ENCODE data around the gene FAM114A1.
A peak's percentile ranks its signal among the peaks of the same experiment; 100 is the strongest.
"Not testable (repeated sequence)": the region's sequence is repeated elsewhere in the genome, so short reads cannot be mapped to it uniquely, and the experiment has no call there.

The FAM114A1 gene

GRCh38 chr4:38904090-38904666 is 36.6 kb downstream of the FAM114A1 start:
- DNase-seq (ENCODE audit: low spot score): no peak

DNA sequence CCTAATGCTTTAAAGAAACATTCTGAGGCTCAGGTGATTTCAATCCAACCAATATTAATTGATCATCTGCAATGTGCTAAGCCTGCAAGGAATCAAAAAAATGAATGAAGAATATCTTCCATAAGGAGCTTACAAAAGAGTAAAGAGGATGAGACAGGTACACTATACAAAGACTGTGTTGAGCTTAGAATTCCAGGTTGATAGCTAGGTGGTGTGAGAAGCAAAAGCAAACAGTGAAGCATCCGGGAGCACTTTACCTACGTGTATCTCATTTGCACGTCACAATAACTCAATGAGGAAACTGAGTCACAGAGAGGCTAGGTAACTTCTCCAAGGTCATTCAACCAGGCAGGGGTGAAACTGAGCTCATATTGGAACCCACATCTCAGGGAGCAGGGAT is 37.1 kb downstream of the FAM114A1 start:
- DNase-seq (ENCODE audit: low spot score): no peak

DNA sequence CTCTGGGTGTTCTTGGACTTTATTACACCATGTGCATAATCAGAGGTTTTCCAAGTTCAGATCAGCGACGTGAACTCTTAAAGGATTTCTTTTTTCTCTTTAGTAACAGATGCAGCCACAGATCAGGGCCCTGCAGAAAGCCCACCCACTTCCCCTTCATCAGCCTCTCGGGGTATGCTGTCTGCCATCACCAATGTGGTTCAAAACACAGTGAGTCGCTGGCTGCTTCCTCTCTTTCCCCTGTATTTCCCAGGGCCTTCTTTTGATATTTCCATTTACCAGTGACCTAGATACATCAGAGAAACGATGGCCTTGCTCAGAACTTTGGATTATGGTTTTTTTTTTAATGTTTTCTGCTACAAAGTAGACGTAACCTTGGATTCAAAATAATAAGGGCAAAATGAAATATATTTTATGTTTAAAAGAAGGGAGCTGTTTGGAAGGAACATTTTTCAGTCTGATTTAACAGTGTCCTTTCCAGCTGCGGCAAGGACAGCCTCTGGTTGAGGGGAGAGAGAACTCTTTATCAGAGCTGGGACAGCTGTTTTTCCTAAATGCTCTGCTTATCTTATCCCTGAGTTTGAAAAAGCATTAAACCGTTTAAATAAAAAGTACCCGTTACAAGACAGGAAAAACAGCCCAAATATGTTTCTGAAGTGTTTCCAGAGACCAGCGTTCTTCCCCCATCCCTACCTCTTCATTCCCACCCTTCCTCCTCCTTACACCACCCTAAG is 38.2 kb downstream of the FAM114A1 start:
- DNase-seq (ENCODE audit: low spot score): no peak

- DNase-seq (ENCODE audit: low spot score): no peak
These were observed 40.2 kb downstream of the FAM114A1 start for GRCh38 chr4:38907696-38908270.

- no peak for DNase-seq (ENCODE audit: low spot score)
These were observed 41.4 kb downstream of the FAM114A1 start for GRCh38 chr4:38909015-38909414.

- no peak for DNase-seq (ENCODE audit: low spot score)
These were observed 43.7 kb downstream of the FAM114A1 start for GRCh38 chr4:38911257-38911656.

DNA sequence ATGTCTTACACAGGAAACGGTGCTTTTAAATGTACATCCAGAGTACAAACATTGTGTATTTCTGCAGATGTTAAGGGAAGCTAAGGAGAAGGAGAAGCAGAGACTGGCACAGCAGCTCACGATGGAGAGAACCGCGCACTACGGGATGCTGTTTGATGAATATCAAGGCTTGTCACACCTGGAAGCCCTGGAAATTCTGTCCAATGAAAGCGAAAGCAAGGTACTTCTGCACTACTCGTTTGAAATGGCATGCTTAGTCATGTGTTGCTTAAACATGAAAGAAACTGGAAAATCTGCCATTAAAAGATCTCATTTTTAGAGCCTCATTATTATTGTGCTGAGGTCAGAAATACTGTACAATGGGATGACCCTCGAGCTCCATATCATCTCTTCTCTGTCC is 47.2 kb downstream of the FAM114A1 start:
- DNase-seq (ENCODE audit: low spot score): no peak

GRCh38 chr4:38916267-38916666 is 48.7 kb downstream of the FAM114A1 start:
- not testable (repeated sequence) for DNase-seq (ENCODE audit: low spot score)

DNA sequence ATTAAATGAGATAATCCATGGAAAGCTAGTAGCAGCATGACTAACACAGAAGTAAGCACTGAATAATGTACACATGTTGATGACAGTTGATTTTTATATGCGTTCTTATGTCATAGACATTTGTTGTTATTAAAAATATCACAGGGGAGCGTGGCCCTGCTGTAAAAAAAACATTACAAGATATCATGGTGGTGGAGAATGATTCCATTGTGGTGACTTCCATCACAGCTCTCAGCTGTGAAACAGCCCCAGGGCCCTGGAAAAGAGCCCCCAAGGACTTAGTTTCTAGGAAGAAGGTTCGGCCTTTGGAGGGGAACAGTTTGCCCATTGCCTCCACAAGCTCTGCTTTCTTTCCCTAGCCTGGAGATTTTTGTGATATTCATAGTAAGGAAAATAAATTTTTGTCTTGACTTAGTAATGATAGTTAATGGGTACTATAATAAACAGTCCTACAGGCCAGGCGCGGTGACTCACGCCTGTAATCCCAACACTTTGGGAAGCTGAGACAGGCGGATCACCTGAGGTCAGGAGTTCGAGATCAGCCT is 49.9 kb downstream of the FAM114A1 start:
- peak; percentile 12 for DNase-seq (ENCODE audit: low spot score)

GRCh38 chr4:38919494-38919893 is 51.9 kb downstream of the FAM114A1 start:
- no peak for DNase-seq (ENCODE audit: low spot score)

DNA sequence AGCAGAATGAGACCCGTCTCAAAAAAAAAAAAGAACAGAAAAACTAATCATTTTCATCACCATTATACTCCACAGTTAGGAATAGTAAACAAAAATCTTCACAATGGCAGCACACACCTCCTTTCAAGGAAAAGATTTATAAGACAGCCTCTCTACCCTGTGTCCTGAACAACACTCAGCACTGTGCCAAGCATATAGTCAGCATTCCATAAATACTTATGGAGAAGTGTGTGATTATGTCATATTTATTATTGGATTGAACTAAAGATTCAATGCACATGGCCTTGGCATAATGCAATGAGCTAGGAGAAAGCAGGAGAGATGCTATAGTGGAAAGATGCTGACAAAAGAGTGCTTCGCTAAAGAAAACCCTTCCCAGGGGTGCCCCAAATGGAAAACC is 52.6 kb downstream of the FAM114A1 start:
- no peak for DNase-seq (ENCODE audit: low spot score)

DNA sequence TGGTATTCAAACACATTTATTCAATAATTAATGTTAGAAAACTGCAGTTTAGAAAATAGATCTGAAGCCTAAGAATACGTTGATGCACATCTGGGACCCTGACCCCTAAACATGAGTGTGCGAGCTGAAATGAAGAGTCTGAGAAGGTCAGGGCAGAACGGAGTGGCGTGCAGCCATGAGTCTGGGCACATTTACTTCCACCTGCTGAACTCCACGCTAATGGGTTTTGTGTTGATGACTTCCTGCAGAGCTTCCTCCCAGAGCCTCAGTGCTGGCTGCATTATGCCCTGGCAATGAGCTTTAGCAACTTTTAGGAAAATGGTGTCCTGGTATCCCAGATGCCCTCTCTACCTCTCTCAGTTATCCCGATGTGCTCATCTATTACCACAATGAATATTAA is 53.1 kb downstream of the FAM114A1 start:
- DNase-seq (ENCODE audit: low spot score): no peak

DNA sequence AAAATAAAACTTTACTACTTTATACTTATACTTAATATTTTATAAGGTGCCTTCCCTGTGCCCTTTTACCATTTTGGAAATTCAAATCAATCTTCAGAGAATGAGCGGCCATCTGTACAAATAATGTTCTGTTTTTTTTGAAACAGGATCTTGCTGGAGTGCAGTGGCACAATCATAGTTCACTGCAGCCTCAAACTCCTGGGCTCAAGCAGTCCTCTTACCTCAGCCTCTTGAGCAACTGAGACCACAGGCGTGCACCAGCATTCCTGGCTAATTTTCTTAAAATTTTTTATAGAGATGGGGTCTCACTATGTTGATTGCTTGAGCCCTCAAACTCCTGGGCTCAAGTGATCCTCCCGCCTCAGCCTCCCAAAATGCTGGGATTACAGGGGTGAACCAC is 53.5 kb downstream of the FAM114A1 start:
- DNase-seq (ENCODE audit: low spot score): no peak

DNA sequence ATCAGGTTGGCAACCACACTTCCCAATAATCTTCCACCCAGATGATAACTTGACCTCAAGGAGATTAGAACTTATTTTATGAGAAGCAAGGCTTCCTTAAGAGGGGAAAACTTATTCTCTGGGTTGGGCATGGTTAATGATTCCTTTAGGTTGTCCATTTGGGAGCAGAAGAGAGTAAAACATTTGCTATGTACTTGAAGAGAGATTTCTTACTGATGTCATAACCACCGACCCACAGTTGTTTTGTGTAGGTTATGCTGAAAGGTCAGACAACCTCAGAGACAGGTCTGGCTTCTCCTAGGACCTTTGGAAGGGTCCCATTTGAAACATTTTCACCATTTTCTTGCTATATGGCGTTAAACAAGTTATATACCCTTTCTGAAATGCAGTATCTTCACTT is 56.1 kb downstream of the FAM114A1 start:
- DNase-seq (ENCODE audit: low spot score): no peak

GRCh38 chr4:38924353-38924752 is 56.7 kb downstream of the FAM114A1 start:
- no peak for DNase-seq (ENCODE audit: low spot score)

GRCh38 chr4:38925492-38926413 is 58.1 kb downstream of the FAM114A1 start:
- no peak for DNase-seq (ENCODE audit: low spot score)

DNA sequence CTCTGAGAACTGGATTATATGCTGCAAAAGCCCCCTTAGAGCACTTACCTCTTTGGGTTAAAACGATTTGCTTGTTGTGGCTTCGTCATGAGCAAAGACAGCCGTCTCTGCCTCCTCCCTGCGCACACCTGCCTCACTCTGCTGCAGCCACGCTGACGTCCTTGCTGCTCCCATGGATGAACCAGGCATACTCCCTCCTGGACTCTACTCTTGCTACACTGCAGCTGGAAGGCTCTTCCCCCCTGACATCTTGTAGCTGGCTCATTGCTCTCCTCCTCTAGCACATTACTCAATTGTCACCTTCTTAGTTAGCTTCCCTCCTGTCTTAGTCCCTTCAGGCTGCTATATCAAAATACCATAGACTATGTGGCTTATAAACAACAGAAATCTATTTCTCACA is 59.3 kb downstream of the FAM114A1 start:
- no peak for DNase-seq (ENCODE audit: low spot score)

GRCh38 chr4:38928568-38928967 is 61.0 kb downstream of the FAM114A1 start:
- DNase-seq (ENCODE audit: low spot score): no peak

DNA sequence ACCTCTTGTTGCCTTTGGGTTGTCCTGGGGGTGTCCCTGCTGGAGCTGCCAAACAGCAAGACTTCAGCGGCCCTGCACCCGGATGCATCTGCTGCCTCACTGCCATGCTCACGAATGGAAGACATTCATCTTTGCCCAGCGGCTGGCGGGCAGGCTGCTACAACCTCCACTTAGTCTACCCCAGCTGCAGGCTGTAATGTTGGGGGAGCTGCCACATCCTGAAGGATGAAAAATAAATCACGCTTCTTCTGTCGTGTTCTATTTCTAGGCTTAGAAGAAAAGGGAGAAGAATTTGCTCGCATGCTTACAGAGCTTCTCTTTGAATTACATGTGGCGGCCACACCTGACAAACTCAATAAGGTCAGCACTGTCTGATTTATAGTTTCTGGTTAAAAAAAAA is 61.4 kb downstream of the FAM114A1 start:
- no peak for DNase-seq (ENCODE audit: low spot score)

- DNase-seq (ENCODE audit: low spot score): no peak
These were observed 62.6 kb downstream of the FAM114A1 start for GRCh38 chr4:38930204-38930603.

GRCh38 chr4:38930707-38931106 is 63.1 kb downstream of the FAM114A1 start:
- no peak for DNase-seq (ENCODE audit: low spot score)

DNA sequence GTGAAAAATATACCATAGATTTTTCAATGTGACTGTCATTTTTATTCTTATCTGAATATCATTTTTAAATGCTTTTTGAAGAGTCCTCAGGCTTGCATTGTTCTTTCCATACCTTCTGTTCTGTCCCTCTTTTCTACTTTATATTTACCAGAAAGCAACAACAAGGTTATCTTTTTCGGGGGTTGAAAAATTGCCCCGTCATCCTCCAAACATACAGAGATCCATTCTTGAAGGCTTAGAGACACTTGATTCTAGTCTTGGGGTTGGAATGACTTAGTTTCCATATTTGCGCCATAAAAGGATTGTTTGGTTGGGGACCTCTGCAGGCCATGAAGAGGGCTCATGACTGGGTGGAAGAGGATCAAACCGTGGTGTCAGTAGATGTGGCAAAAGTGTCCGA is 63.5 kb downstream of the FAM114A1 start:
- no peak for DNase-seq (ENCODE audit: low spot score)
